ENCODE data around the gene PGPEP1.

PGPEP1 gene

GRCh38 chr19:18330868-18331267, 9.5 kb upstream of the PGPEP1 start:
- Histone ChIP-seq H3K27me3 (replicated peaks; ENCODE audit: control insufficient read depth, insufficient read depth, low read length, poor library complexity, severe bottlenecking) (no peaks in the 10 kb centered on the region), H3K9me3 (ENCODE audit: control insufficient read depth, low read length) (no peaks in the 10 kb centered on the region), H3K4me1 (ENCODE audit: control insufficient read depth, insufficient read depth, low read length, poor library complexity, severe bottlenecking) (peaks cover 4% of the 10 kb centered on the region), H3K27ac (ENCODE audit: insufficient read depth, low read length, poor library complexity, severe bottlenecking) (no peak overlapping the region), H3K4me3 (ENCODE audit: insufficient read depth, low read depth, low read length, poor library complexity, severe bottlenecking) (no peak overlapping the region), H3K36me3 (ENCODE audit: control insufficient read depth, insufficient read depth, low read length) (no peaks in the 10 kb centered on the region)
- DNase-seq: no peak

- Histone ChIP-seq H3K4me3 (ENCODE audit: insufficient read depth, low read depth, low read length, poor library complexity, severe bottlenecking) (no peak overlapping the region), H3K27ac (ENCODE audit: insufficient read depth, low read length, poor library complexity, severe bottlenecking) (no peak overlapping the region)
- DNase-seq: no peak
Measured at GRCh38 chr19:18332917-18333530, 7.4 kb upstream of the PGPEP1 start.

GRCh38 chr19:18333680-18334079, 6.7 kb upstream of the PGPEP1 start:
- Histone ChIP-seq H3K27me3 (replicated peaks; ENCODE audit: control insufficient read depth, insufficient read depth, low read length, poor library complexity, severe bottlenecking) (no peaks in the 10 kb centered on the region), H3K36me3 (ENCODE audit: control insufficient read depth, insufficient read depth, low read length) (no peaks in the 10 kb centered on the region), H3K9me3 (ENCODE audit: control insufficient read depth, low read length) (no peaks in the 10 kb centered on the region), H3K4me1 (ENCODE audit: control insufficient read depth, insufficient read depth, low read length, poor library complexity, severe bottlenecking) (peaks cover 1% of the 10 kb centered on the region), H3K4me3 (ENCODE audit: insufficient read depth, low read depth, low read length, poor library complexity, severe bottlenecking) (no peak overlapping the region), H3K27ac (ENCODE audit: insufficient read depth, low read length, poor library complexity, severe bottlenecking) (no peak overlapping the region)
- DNase-seq: no peak

More at GRCh38 chr19:18332917-18333530, 7.4 kb upstream of the PGPEP1 start:
- Histone ChIP-seq H3K4me1 (ENCODE audit: control insufficient read depth, insufficient read depth, low read length, poor library complexity, severe bottlenecking) (peaks cover 4% of the 10 kb centered on the region), H3K27me3 (replicated peaks; ENCODE audit: control insufficient read depth, insufficient read depth, low read length, poor library complexity, severe bottlenecking) (no peaks in the 10 kb centered on the region), H3K36me3 (ENCODE audit: control insufficient read depth, insufficient read depth, low read length) (no peaks in the 10 kb centered on the region), H3K9me3 (ENCODE audit: control insufficient read depth, low read length) (no peaks in the 10 kb centered on the region)

- no peaks in the 10 kb centered on the region for H3K36me3 ChIP-seq (ENCODE audit: control insufficient read depth, insufficient read depth, low read length)
- no peaks in the 10 kb centered on the region for H3K27me3 ChIP-seq (replicated peaks; ENCODE audit: control insufficient read depth, insufficient read depth, low read length, poor library complexity, severe bottlenecking)
- no peak overlapping the region for H3K27ac ChIP-seq (ENCODE audit: insufficient read depth, low read length, poor library complexity, severe bottlenecking)
- DNase-seq: no peak
- H3K4me3 ChIP-seq (ENCODE audit: insufficient read depth, low read depth, low read length, poor library complexity, severe bottlenecking): no peak overlapping the region
- no peaks in the 10 kb centered on the region for H3K9me3 ChIP-seq (ENCODE audit: control insufficient read depth, low read length)
- H3K4me1 ChIP-seq (ENCODE audit: control insufficient read depth, insufficient read depth, low read length, poor library complexity, severe bottlenecking): peaks cover 6% of the 10 kb centered on the region
Measured at GRCh38 chr19:18336121-18336520, 4.3 kb upstream of the PGPEP1 start.

- H3K27ac ChIP-seq (ENCODE audit: insufficient read depth, low read length, poor library complexity, severe bottlenecking): no peak overlapping the region
- H3K27me3 ChIP-seq (replicated peaks; ENCODE audit: control insufficient read depth, insufficient read depth, low read length, poor library complexity, severe bottlenecking): no peaks in the 10 kb centered on the region
- no peaks in the 10 kb centered on the region for H3K9me3 ChIP-seq (ENCODE audit: control insufficient read depth, low read length)
- H3K36me3 ChIP-seq (ENCODE audit: control insufficient read depth, insufficient read depth, low read length): peaks cover 4% of the 10 kb centered on the region
- H3K4me1 ChIP-seq (ENCODE audit: control insufficient read depth, insufficient read depth, low read length, poor library complexity, severe bottlenecking): peaks cover 6% of the 10 kb centered on the region
- no peak for DNase-seq
- H3K4me3 ChIP-seq (ENCODE audit: insufficient read depth, low read depth, low read length, poor library complexity, severe bottlenecking): no peak overlapping the region
Measured at GRCh38 chr19:18338541-18338940, 1.9 kb upstream of the PGPEP1 start.

GRCh38 chr19:18339723-18340122, 675 bp upstream of the PGPEP1 start:
- Histone ChIP-seq H3K4me3 (ENCODE audit: insufficient read depth, low read depth, low read length, poor library complexity, severe bottlenecking) (peak overlapping the region; percentile 78), H3K27ac (ENCODE audit: insufficient read depth, low read length, poor library complexity, severe bottlenecking) (peak overlapping the region; percentile 72)
- DNase-seq: no peak

GRCh38 chr19:18340990-18341868, 831 bp downstream of the PGPEP1 start:
- DNase-seq: peak; percentile 28 to 40 (median 39)
- peak overlapping the region; percentile 72 for H3K27ac ChIP-seq (ENCODE audit: insufficient read depth, low read length, poor library complexity, severe bottlenecking)

More at GRCh38 chr19:18339723-18340122, 675 bp upstream of the PGPEP1 start:
- H3K9me3 ChIP-seq (ENCODE audit: control insufficient read depth, low read length): no peaks in the 10 kb centered on the region
- no peaks in the 10 kb centered on the region for H3K27me3 ChIP-seq (replicated peaks; ENCODE audit: control insufficient read depth, insufficient read depth, low read length, poor library complexity, severe bottlenecking)
- peaks cover 8% of the 10 kb centered on the region for H3K36me3 ChIP-seq (ENCODE audit: control insufficient read depth, insufficient read depth, low read length)
- H3K4me1 ChIP-seq (ENCODE audit: control insufficient read depth, insufficient read depth, low read length, poor library complexity, severe bottlenecking): peaks cover 6% of the 10 kb centered on the region

GRCh38 chr19:18342090-18342632, 1.8 kb downstream of the PGPEP1 start:
- no peak overlapping the region for H3K4me3 ChIP-seq (ENCODE audit: insufficient read depth, low read depth, low read length, poor library complexity, severe bottlenecking)
- H3K27me3 ChIP-seq (replicated peaks; ENCODE audit: control insufficient read depth, insufficient read depth, low read length, poor library complexity, severe bottlenecking): no peaks in the 10 kb centered on the region
- no peak for DNase-seq
- peaks cover 6% of the 10 kb centered on the region for H3K4me1 ChIP-seq (ENCODE audit: control insufficient read depth, insufficient read depth, low read length, poor library complexity, severe bottlenecking)
- H3K27ac ChIP-seq (ENCODE audit: insufficient read depth, low read length, poor library complexity, severe bottlenecking): no peak overlapping the region
- H3K9me3 ChIP-seq (ENCODE audit: control insufficient read depth, low read length): no peaks in the 10 kb centered on the region
- peaks cover 8% of the 10 kb centered on the region for H3K36me3 ChIP-seq (ENCODE audit: control insufficient read depth, insufficient read depth, low read length)

More at GRCh38 chr19:18340990-18341868, 831 bp downstream of the PGPEP1 start:
- Histone ChIP-seq H3K4me3 (ENCODE audit: insufficient read depth, low read depth, low read length, poor library complexity, severe bottlenecking) (peak overlapping the region; percentile 78), H3K9me3 (ENCODE audit: control insufficient read depth, low read length) (no peaks in the 10 kb centered on the region), H3K27me3 (replicated peaks; ENCODE audit: control insufficient read depth, insufficient read depth, low read length, poor library complexity, severe bottlenecking) (no peaks in the 10 kb centered on the region), H3K4me1 (ENCODE audit: control insufficient read depth, insufficient read depth, low read length, poor library complexity, severe bottlenecking) (peaks cover 6% of the 10 kb centered on the region), H3K36me3 (ENCODE audit: control insufficient read depth, insufficient read depth, low read length) (peaks cover 8% of the 10 kb centered on the region)

GRCh38 chr19:18344582-18344950, 4.2 kb downstream of the PGPEP1 start:
- no peaks in the 10 kb centered on the region for H3K9me3 ChIP-seq (ENCODE audit: control insufficient read depth, low read length)
- H3K4me3 ChIP-seq (ENCODE audit: insufficient read depth, low read depth, low read length, poor library complexity, severe bottlenecking): no peak overlapping the region
- no peak overlapping the region for H3K27ac ChIP-seq (ENCODE audit: insufficient read depth, low read length, poor library complexity, severe bottlenecking)
- H3K4me1 ChIP-seq (ENCODE audit: control insufficient read depth, insufficient read depth, low read length, poor library complexity, severe bottlenecking): peaks cover 6% of the 10 kb centered on the region
- no peaks in the 10 kb centered on the region for H3K27me3 ChIP-seq (replicated peaks; ENCODE audit: control insufficient read depth, insufficient read depth, low read length, poor library complexity, severe bottlenecking)
- no peak for DNase-seq
- H3K36me3 ChIP-seq (ENCODE audit: control insufficient read depth, insufficient read depth, low read length): peaks cover 12% of the 10 kb centered on the region

- Histone ChIP-seq H3K9me3 (ENCODE audit: control insufficient read depth, low read length) (no peaks in the 10 kb centered on the region), H3K36me3 (ENCODE audit: control insufficient read depth, insufficient read depth, low read length) (peaks cover 12% of the 10 kb centered on the region), H3K4me3 (ENCODE audit: insufficient read depth, low read depth, low read length, poor library complexity, severe bottlenecking) (no peak overlapping the region), H3K4me1 (ENCODE audit: control insufficient read depth, insufficient read depth, low read length, poor library complexity, severe bottlenecking) (peaks cover under 1% of the 10 kb centered on the region), H3K27ac (ENCODE audit: insufficient read depth, low read length, poor library complexity, severe bottlenecking) (no peak overlapping the region), H3K27me3 (replicated peaks; ENCODE audit: control insufficient read depth, insufficient read depth, low read length, poor library complexity, severe bottlenecking) (no peaks in the 10 kb centered on the region)
- no peak for DNase-seq
Measured at GRCh38 chr19:18345296-18345695, 4.9 kb downstream of the PGPEP1 start.

All from effector memory CD4-positive, alpha-beta T cell (primary cell).